Psoas muscle (tissue), 8 donors: ENCODE results near the gene PLP1. TPM values are rescaled to one million over a fixed set of nuclear protein-coding genes. Genes with fewer than 3 reads are reported as not detected.
"Not testable (repeated sequence)": the region's sequence is repeated elsewhere in the genome, so short reads cannot be mapped to it uniquely, and the experiment has no call there.

Experiments
- ATAC-seq, 4 donors: fragments of 200-7000 bp; cut with Tn5 transposase; one replicate each; pipeline ENCODE4 v1.9.1; 2020; ENCODE audit warnings: moderate library complexity in 3 of 4, mild to moderate bottlenecking in 2 of 4
- DNase-seq, 2 donors: peaks; one replicate each; pipeline ENCODE4 v3.0.0-alpha.2; 2020
- H3K27ac ChIP-seq: fragments of 200-600 bp; one replicate; pipeline ENCODE4 v1.8.0; 2022
- H3K27me3 ChIP-seq, 3 donors: fragments of 200-600 bp in 1 of 3; one replicate each; pipeline versions ENCODE4 v1.6.1 to v1.8.0; 2013 to 2022; ENCODE audit warnings: low read length in 2 of 3, mild to moderate bottlenecking in 2 of 3, moderate library complexity in 1 of 3; ENCODE audit not compliant: insufficient read depth in 3 of 3
- H3K36me3 ChIP-seq, 2 donors: fragments of 200-600 bp in 1 of 2; one replicate each; pipeline versions ENCODE4 v1.6.1 to v1.8.0; 2013 to 2022; ENCODE audit warnings: low read depth in 1 of 2, mild to moderate bottlenecking in 1 of 2, moderate library complexity in 1 of 2; ENCODE audit not compliant: insufficient read depth in 1 of 2
- H3K4me1 ChIP-seq: fragments of 200-600 bp; one replicate; pipeline ENCODE4 v1.8.0; 2022
- H3K4me3 ChIP-seq: fragments of 200-600 bp; one replicate; pipeline ENCODE4 v1.8.0; 2022; ENCODE audit warnings: mild to moderate bottlenecking
- H3K9me3 ChIP-seq: fragments of 200-600 bp; one replicate; pipeline ENCODE4 v1.8.0; 2022
- WGBS, 3 donors: extraction: QIAGEN DNeasy Blood & Tissue Kit; methylation state at CpG; one replicate each; pipeline versions ENCODE4 v1.1.6 to v1.1.7; 2013; 5-methylcytosine and 5-hydroxymethylcytosine counted together
- intact Hi-C, 2 donors: fragments of 100-400 bp; cut with DNase I; formaldehyde crosslinking; loops; one replicate each; pipeline versions ENCODE4 v1.11.0 to v1.14.2; 2022
- polyA plus RNA-seq, 3 donors: library from polyadenylated mRNA; stranded (reverse); fragments of 200-250 nt; gene quantifications; one replicate each; pipeline ENCODE4 v1.2.3, GENCODE V29; 2013
- total RNA-seq, 4 donors: library from RNA; stranded (reverse); fragmentation: NEBNext Ultra II Directional in 2 of 4; extraction: Animal tissue kit (Norgen Biotek cat#: 25700) in 2 of 4; gene quantifications; one replicate each; pipeline versions ENCODE4 v1.2.1 to v1.2.4, GENCODE V29; 2021 to 2023
- TF ChIP-seq, protein P1 (sequence below): fragments of 200-600 bp; IDR thresholded peaks from one replicate; pipeline ENCODE4 v1.8.0; 2022; ENCODE audit warnings: antibody characterized with exemption
- donor health status: healthy with polysubstance abuse.
- donor health status: DM: no; HTN: no; CAD: no; lungs with moderate emphysema.
- donor health status: Bipolar disorder and iron deficiency.
- donor health status: healthy.
- donor health status: DM: yes; HTN: yes; CAD: no.
- donor health status: DM: no; HTN: no; CAD: no.
- donor health status: DM: no; HTN: no; CAD: no.
- donor health status: DM: yes; HTN: yes; CAD: no.

The PLP1 gene
- total and polyA plus RNA-seq, 7 donors = 0.39 to 1.7 (median 0.82) TPM; not detected in 1

DNA sequence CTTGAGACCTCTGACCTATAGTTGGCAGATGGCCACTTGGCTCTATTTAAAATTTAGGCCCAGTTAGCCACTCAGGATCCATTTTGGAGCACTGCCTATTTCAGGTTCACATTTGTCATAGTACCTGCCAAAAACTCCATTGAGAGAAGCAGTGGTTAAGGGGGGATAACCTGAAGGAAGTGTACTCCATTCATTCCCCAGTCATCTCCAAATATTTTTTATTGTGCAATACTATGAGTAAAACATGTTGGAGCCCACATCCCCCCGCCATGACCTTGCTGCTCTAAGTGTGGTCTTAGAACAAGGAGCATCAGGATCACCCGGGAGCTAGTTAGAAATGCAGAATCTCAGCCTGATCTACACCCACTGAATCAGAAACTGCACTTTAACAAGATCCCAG is 21.1 kb downstream of the PLP1 start:
- H3K27ac ChIP-seq = no peak overlapping the region
- no peaks in the 10 kb centered on the region for H3K9me3 ChIP-seq
- no peaks in the 10 kb centered on the region for H3K4me1 ChIP-seq
- no peak overlapping the region for H3K4me3 ChIP-seq
- WGBS, 3 donors = 73 to 83% (median 77%) methylated on average over 2 of the region's 2 CpGs
- peaks cover 0 to 3% (median 0%) of the 10 kb centered on the region in 3 donors for H3K27me3 ChIP-seq
- TF ChIP-seq, protein P1, sequence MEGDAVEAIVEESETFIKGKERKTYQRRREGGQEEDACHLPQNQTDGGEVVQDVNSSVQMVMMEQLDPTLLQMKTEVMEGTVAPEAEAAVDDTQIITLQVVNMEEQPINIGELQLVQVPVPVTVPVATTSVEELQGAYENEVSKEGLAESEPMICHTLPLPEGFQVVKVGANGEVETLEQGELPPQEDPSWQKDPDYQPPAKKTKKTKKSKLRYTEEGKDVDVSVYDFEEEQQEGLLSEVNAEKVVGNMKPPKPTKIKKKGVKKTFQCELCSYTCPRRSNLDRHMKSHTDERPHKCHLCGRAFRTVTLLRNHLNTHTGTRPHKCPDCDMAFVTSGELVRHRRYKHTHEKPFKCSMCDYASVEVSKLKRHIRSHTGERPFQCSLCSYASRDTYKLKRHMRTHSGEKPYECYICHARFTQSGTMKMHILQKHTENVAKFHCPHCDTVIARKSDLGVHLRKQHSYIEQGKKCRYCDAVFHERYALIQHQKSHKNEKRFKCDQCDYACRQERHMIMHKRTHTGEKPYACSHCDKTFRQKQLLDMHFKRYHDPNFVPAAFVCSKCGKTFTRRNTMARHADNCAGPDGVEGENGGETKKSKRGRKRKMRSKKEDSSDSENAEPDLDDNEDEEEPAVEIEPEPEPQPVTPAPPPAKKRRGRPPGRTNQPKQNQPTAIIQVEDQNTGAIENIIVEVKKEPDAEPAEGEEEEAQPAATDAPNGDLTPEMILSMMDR = no peak
- intact Hi-C loops = no loop called here
- H3K36me3 ChIP-seq = no peaks in the 10 kb centered on the region
- DNase-seq (no peak), ATAC-seq (no peak)

DNA sequence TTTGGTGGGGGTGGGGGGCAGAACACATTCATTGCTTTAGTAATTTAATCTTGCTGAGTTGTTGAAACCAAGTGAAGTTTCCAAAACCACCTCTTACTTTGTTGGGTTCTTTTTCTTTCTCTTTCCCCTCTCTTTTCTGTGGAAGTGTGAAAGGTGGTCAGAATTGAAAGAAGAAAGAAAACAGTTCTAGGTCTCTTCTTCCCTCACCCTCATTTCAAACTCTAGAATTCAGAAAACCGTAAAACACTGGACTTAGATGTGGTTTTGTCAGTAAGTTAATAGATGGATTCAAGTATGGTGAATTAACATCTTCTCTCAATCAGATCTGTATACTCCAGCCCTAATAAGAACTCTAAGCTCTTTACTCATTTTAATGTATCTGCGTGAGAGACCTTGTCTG is 23.7 kb downstream of the PLP1 start:
- Histone ChIP-seq H3K27me3 (peaks cover 0 to 5% (median 0%) of the 10 kb centered on the region in 3 donors), H3K4me1 (no peaks in the 10 kb centered on the region), H3K9me3 (no peaks in the 10 kb centered on the region), H3K36me3 (no peaks in the 10 kb centered on the region), H3K4me3 (no peak overlapping the region), H3K27ac (no peak overlapping the region)
- TF ChIP-seq, protein P1 = no peak
- ATAC-seq (no peak), DNase-seq (no peak)
- intact Hi-C loops = no loop called here
- WGBS, 3 donors = 67 to 89% (median 89%) methylated on average over 2 of the region's 2 CpGs

DNA sequence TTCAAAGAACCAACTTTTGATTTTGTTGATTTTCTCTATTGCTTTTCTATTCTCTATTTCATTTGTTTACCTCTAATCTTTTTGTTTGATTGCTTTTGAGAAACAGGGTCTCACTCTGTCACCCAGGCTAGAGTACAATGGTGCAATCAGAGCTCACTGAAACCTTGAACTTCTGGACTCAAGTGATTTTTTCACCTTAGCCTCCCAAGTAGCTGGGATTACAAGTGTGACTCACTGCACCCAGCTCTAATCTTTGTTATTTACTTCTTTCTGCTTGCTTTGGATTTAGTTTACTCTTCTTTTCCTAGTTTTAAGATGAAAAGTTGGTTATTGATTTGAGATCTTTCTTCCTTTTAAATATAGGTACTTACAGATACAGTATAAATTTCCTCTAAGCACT is 29.2 kb downstream of the PLP1 start:
- Histone ChIP-seq H3K9me3 (no peaks in the 10 kb centered on the region), H3K27me3 (peaks cover 0 to 19% (median 0%) of the 10 kb centered on the region in 3 donors), H3K36me3 (no peaks in the 10 kb centered on the region), H3K4me1 (no peaks in the 10 kb centered on the region), H3K4me3 (no peak overlapping the region), H3K27ac (no peak overlapping the region)
- no peak for DNase-seq
- intact Hi-C loops = no loop called here
- no peak for ATAC-seq
- TF ChIP-seq, protein P1 = no peak

DNA sequence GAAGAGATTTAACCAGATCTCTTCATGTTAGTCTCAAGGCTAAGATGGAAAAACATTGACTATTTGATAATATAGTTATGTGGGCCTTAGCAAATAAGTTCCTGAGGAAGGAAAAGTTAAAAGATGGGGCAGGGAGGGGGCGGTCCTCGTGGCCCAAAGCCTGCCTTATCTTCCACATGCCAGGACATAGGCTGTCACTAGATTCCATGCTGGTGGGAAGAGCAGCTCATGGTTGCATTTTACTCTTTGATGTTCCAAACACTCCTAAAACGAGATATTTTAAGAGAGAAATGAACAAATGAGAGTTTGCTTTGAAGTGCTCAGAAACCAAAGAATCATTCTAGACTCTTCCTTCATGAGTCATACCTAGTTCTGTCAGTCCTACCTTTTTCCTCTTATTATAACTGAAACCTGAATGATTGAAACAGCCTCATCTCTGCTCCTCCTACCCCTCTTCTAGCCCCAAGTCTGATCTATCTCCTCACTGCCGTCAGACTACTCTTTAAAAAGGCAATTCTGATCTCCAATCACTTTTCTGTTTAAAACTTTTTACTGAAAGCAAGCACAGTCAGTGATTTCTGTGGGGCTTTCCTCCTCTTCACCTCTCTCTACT is 30.3 kb downstream of the PLP1 start:
- Histone ChIP-seq H3K4me1 (no peaks in the 10 kb centered on the region), H3K4me3 (no peak overlapping the region), H3K27me3 (peaks cover 0 to 21% (median 0%) of the 10 kb centered on the region in 3 donors), H3K27ac (no peak overlapping the region), H3K36me3 (no peaks in the 10 kb centered on the region), H3K9me3 (no peaks in the 10 kb centered on the region)
- ATAC-seq (no peak), DNase-seq (no peak)
- intact Hi-C loops = no loop called here
- WGBS, 3 donors = 58 to 83% (median 76%) methylated on average over 4 of the region's 4 CpGs
- TF ChIP-seq, protein P1 = no peak

DNA sequence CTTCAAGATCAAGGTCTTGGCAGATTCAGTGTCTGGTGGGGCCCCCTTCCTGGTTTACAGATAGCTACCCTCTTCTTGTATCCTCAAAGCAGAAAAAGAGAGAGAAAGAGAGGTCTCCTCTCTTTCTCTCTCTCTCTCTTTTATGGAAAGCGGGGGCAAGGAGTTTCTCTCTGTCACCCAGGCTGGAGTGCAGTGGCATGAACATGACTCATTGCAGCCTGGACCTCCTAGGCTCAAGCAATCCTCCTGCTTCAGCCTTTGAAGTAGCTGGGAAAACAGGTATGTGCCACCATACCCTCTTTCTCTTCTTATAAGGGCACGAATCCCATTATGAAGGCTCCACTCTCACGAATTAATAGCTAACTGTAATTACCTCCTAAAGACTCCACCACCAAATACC is 35.2 kb downstream of the PLP1 start:
- H3K27me3 ChIP-seq = peaks cover 0 to 18% (median 0%) of the 10 kb centered on the region in 3 donors
- intact Hi-C loops = loop anchor here (5.0 to 10.0 kb wide), 2 partner anchors 115 to 277 kb away; no protein-coding TSS in a partner anchor
- ATAC-seq = no peak
- TF ChIP-seq, protein P1 = no peak
- 66 to 95% (median 81%) methylated on average over 2 to 3 of the region's 3 CpGs for WGBS, 3 donors
- DNase-seq = no peak
- H3K36me3 ChIP-seq = no peaks in the 10 kb centered on the region
- H3K27ac ChIP-seq = no peak overlapping the region
- H3K4me1 ChIP-seq = no peaks in the 10 kb centered on the region
- no peak overlapping the region for H3K4me3 ChIP-seq
- H3K9me3 ChIP-seq = no peaks in the 10 kb centered on the region

DNA sequence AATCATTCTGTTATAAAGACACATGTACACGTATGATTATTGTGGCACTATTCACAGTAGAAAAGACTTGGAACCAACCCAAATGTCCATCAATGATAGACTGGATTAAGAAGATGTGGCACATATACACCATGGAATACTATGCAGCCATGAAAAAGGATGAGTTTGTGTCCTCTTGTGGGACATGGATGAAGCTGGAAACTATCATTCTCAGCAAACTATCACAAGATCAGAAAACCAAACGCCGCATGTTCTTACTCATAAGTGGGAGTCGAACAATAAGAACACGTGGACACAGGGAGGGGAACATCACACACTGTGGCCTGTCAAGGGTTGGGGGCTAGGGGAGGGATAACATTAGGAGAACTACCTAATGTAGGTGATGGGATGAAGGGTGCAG is 40.5 kb downstream of the PLP1 start:
- 40 to 47% (median 46%) methylated on average over 5 of the region's 5 CpGs for WGBS, 3 donors
- ATAC-seq, H3K27me3 ChIP-seq, H3K36me3 ChIP-seq, H3K4me3 ChIP-seq, H3K9me3 ChIP-seq, H3K4me1 ChIP-seq, H3K27ac ChIP-seq, DNase-seq: not testable (repeated sequence)
- intact Hi-C loops = loop anchor here (5.0 to 10.0 kb wide), 3 partner anchors 125 to 282 kb away; partner anchors contain the start of gene MORF4L2 (in 1 of the 2)
